Activated CD4-positive, alpha-beta T cell treated with anti-CD3 and anti-CD28 coated beads, Interleukin-2, Interleukin-6, amounts not matched to agents 100 ng/mL and 50 ng/mL, durations not matched to agents 16 hours and 8 hours (primary cell): ENCODE measurements around the gene TEX38.
"Not testable (repeated sequence)": the region's sequence is repeated elsewhere in the genome, so short reads cannot be mapped to it uniquely, and the experiment has no call there.

Experiments used
- DNase-seq: peaks from one replicate; pipeline ENCODE4 v3.0.0-alpha.2; 2020

The TEX38 gene

DNA sequence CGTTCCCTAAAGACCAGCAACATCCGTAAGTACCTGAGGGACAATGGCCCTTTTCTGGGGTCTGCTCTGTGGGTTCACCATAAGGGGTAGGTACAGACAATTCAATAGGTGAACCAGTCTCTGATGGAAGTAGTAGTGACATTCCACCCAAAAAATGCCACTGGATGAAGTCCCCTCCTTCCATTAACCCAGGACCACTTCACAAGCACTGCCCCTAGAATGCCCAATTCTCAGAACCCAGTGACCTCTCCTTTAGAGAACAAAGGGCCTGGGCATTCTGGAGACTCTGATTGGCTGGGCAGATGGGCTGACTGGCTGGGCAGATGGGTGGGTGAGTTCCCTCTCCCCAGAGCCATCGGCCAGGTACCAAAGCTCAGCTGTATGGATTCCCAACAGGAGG lies at the start of gene TEX38:
TEX38 (plus strand) TSS at position 301 of the 400 bp plus-strand sequence; CDS start at position 382, 81 bp downstream.
- no peak for DNase-seq

DNA sequence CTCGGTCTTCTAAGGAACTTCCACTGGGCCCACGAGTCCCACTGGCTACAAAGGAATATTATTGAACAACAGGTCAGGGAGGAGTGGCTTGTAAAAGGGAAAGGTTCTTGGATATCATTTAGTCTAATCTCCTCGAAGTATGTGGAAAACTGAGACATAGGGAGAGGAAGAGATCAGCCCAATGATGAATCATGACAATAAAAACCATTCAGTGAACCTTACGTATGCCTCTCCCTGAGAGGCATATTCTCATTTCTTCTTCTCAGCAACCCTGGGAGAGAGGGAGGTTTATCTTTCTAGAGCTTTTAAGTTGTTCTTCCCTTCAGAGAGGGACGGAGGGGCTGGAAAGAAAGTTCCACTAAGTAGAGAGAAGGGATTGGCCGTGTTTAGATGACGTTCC lies 49.7 kb upstream of the TEX38 start:
- no peak for DNase-seq

DNA sequence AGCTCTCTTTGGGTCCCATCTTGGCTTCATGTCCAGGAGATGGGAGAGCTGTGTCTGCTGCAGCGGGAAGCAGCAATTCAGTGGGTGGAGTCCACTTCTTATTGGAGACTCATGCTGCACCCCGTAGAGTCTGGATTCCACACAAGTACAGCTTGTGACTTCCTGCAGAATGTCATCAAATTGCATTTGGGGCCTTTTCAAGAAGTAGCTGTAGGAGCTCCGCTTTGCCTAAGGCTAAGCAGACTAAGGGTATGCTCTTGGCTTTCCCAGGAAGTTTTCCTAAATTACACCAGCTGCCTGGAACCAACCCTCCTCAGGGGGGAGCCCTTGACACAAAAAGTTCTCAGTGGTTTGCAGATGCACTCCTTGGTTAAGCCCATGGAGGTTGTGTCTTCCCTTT lies 49.3 kb upstream of the TEX38 start:
- no peak for DNase-seq

DNA sequence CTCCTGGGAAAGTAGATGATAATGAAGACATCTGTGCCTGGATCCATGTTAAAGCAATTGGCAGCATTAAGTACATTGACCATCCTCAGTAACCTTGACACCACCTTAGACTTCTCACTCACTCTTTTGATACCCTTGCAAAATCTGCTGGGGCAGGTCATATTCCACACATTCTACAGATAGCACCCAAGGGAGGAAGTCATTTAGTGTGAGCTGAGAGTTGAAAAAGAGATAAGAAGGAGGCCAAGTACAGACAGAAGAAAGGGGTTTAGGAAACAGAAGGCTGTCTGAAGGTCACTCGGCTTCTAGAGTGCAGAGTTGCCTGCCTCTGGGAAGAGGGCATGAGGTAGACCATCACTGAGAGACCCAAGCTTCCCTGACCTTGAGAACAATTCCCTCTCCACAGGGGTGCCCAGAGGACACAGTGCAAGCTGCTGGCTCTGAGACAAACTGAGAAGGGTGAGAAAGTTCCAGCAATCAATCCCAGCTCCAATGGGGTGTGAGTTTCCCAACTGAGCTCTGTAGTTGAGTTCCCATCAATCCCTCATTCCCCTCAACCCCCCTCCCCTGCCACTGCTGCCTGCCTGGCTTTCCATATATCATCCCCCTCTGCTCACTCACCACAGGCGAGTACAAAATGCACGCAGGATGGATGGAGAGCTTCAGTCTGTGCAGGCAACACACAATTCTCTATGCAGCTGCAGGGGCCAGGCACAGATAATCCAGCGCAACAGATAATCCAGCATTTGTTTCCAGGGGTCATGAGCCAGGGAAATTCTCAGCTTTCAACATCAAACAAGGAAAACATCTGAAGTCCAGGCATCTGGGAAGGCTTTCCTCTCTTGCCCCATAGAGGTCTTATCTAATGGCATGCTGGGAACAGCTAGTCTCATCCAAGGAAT lies 47.7 kb upstream of the TEX38 start:
- DNase-seq, result no peak

DNA sequence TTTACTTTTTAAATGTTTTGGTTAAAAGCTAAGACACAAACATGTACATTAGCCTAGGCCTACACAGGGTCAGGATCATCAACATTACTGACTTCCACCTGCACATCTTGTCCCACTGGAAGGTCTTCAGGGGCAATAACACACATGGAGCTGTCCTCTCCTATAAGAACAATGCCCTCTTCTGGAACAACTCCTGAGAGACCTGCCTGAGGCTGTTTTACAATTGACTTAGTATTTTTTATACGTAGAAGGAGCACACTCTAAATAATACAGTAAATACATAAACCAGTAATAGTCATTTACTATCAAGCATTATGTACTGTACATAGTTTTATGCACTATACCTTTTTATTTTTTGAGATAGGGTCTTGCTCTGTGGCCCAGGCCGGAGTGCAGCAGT lies 40.9 kb upstream of the TEX38 start:
- DNase-seq, result no peak

DNA sequence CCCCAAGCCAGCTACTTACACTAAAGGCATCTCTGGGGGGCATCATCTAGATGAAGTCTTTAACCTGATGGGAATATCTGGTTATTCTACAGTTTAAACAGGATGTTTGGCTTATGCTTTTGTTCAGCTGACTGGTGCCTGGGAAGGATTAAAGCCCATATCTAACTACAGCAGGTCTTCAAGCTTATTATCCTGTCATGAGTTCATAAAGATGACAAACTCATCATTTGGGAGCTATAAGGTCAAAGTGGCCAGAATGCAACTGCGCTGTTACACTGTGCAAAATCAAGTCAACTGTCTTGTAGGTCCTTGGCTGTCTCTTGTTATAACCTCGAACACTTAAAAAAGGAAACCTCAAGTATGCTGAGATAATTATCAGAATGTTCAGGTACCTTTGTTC lies 36.4 kb upstream of the TEX38 start:
- no peak for DNase-seq

DNA sequence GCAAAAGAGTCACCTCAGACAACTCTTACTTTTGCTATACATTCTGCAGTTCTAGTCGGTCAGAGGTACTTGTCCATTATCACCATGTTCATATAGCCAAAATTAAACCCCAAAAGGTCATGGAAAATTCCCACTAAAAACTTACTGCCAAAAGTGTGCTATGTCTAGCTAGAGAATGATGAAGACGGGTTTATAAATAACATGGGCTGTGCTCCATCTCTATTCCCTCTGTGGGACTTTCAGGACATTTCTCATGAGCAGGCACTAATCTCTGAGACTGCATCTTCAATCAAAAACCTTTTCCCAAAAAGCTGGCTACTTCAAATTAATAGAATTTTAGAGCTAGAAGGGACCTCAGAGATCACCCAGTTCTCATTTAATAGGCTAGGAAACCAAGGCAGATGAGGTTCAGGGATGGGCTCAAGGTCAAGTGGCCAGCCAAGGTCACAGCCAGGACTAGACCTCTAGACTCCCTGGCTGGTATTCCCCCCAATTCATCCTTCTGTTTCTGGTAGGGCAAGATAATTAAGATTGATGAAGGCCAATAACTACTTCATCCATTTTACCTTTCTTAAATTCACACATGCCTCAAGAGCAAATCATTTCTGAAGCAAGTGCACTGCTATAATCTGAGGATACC lies 34.1 kb upstream of the TEX38 start:
- no peak for DNase-seq

DNA sequence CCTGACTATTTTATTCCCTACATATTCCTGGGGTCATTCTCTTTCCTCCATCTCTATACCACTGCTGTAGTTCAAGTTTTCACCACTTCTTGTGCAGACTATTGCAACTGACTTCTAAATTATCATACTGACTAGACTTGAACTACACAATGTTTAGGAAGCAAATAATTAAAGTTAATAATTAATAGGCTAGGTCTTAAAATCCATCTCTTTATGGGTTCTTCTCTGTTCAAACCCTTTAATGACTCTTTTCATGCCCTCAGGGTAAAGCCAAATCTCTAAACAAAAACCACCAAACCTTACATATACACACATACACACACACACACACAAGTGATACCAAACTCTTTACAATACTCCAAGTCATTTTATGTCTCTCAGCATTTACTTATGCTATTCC lies 32.7 kb upstream of the TEX38 start:
- no peak for DNase-seq

DNA sequence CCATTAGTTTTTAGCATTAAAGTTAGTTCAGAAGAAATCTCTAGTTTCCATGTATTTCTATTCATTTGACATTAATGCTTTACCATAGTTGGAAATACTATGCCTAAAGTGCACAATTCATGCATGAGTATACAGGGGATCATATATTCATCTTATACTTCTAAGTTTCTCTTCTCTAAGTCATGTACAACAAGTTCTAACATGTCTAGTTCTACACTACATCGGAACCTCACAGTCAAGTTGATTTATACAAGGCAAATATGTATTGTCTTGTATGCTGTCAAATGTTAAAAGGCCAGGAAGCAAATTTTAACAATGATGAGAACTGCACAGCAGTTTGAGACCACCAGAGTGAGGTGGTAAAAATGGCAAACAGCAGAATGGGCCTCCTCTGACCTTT lies 32.1 kb upstream of the TEX38 start:
- no peak for DNase-seq

DNA sequence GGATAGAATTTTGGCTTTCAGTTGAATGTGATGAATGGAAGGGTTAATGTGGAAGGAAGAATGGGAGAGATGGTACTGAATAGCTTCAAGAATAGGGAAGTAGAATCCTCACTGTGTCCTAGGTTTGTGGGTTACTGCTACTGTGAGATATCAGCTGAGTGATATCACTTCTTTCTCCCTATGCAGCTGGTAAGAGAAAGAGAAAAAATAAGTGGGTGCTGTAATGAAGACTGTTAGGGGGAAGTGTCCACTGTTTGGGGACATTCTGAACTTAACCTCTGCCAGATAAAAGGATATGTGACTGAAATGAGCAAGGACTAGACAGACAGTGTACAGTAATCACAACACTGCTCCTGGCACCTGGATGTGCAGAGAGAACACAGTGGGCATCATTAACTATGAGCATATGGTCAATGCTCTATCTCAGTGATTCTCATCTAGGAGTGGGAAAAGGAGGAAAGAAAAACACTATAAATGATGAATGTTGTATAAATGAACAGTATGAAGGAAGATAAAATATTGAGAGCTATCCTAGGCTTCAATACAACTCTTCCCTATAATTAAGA lies 29.5 kb upstream of the TEX38 start:
- no peak for DNase-seq

DNA sequence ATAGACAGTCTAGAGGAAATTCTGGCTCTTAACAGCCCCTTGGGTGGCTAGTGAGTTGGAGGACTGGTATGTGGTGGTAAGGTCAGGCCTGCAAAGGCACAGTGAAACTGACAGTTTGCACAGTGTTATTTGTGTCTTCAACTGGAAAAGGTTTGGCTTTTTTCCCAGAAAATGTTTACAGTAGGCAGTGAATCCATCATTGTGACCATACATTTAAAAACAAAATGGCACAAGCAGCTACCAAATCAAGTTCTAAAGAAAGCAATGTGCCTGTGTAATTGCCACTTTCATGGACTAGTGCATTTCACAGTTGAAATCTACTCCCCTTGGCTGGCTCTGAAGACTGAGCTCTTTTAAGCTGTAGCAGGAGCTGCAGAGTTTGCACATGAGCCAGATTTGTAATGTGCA lies 28.3 kb upstream of the TEX38 start:
- DNase-seq, result no peak

DNA sequence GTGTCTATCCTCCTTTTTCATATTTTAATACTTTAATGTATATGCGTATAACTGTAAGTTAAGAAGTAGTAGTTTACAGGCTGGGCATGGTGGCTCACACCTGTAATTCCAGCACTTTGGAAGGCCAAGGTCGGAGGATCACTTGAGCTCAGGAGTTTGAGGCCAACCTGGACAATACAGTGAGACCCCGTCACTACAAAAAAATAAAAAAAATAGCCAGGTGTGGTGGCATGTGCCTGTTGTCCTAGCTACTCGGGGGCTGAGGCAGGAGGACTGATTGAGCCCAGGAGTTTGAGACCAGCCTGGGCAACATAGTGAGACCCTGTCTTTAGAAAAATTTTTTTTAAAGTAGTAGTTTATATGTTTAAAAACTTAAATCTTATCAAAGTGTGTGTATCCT lies 25.8 kb upstream of the TEX38 start:
- DNase-seq, result no peak

DNA sequence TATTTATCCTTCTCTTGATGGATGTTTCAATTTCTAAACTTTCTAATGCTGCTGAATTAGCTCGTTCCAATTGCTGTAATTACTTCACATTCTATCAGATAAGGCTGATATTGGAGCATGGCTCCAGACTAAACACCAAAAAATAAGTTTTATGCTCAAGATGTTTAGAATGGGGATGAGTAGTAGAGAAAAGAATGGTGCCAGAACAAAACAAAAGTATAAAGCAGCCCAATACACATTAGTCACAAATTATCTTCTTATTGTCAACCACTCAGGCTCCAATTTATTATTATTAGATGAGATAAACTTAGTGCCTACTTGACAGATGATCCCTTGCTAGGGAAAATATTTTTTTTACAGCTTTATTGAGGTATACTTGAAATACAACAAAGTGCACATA lies 25.3 kb upstream of the TEX38 start:
- no peak for DNase-seq

DNA sequence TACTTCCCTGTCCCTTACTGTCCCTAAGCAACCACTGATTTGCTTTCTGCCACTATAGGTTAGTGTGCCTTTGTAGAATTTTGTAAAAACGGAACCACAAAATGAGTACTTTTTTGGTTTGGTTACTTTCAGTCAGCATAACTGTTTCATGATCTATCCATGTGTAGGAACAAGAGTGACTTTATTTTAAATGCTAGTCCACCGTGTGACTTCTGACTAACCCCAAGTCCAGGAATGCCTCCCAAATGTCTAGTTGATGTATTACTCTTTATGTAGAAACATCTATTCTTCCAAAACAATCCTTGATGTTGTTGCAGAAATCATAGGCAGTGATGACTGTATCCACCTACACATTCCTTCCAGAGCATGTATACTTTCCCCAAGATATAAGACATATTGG lies 24.8 kb upstream of the TEX38 start:
- no peak for DNase-seq

DNA sequence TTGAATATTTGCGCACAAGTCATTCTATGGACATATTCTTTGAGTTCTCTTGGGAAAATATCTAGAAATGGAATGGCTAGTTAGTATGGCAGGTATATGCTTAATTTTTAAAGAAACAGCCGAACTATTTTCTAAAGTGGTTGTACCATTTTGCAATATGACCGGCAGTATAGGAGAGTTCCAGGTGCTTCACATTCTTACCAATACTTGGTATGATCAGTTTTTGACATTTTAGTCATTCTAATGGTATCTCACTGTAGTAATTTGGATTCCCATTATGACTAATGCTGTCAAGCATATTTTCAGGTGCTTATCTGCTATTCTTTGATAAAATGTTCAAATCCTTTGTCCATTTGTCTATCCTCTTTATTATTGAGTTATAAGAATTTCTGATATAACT lies 24.0 kb upstream of the TEX38 start:
- DNase-seq, result no peak

DNA sequence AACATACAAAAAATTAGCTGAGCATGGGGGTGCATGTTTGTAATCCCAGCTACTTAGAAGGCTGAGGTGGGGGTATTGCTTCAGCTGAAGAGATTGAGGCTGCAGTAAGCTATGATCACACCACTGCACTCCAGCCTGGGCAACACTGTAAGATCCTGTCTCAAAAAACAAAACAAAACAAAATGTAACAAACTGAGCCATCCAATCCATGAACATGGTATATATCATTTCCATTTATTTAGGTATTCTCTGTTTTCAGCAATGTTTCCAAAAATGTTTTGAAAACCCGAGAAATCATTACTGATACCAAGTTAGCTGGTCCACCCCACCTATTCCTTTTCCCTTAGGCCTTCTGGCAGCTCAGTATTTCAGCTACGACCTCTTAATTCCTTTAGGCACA lies 21.9 kb upstream of the TEX38 start:
- no peak for DNase-seq

DNA sequence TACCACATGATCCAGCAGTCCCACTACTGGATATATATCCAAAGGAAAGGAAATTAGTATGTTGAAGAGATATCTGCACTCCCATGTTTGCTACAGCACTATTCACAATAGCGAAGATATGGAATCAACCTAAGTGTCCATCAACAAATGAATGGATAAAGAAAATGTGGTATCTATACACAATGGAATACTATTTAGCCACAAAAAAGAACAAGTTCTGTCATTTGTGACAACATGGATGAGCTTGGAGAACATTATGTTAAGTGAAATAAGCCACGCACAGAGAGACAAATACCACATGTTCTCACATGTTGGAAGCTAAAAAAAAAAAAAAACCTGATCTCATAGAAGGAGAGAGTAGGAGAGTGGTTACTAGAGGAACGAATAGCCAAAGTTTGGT lies 21.2 kb upstream of the TEX38 start:
- DNase-seq, result no peak

DNA sequence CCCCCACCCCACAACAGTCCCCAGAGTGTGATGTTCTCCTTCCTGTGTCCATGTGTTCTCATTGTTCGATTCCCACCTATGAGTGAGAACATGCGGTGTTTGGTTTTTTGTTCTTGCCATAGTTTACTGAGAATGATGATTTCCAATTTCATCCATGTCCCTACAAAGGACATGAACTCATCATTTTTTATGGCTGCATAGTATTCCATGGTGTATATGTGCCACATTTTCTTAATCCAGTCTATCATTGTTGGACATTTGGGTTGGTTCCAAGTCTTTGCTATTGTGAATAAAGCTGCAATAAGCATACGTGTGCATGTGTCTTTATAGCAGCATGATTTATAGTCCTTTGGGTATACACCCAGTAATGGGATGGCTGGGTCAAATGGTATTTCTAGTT lies 20.5 kb upstream of the TEX38 start:
- not testable (repeated sequence) for DNase-seq

DNA sequence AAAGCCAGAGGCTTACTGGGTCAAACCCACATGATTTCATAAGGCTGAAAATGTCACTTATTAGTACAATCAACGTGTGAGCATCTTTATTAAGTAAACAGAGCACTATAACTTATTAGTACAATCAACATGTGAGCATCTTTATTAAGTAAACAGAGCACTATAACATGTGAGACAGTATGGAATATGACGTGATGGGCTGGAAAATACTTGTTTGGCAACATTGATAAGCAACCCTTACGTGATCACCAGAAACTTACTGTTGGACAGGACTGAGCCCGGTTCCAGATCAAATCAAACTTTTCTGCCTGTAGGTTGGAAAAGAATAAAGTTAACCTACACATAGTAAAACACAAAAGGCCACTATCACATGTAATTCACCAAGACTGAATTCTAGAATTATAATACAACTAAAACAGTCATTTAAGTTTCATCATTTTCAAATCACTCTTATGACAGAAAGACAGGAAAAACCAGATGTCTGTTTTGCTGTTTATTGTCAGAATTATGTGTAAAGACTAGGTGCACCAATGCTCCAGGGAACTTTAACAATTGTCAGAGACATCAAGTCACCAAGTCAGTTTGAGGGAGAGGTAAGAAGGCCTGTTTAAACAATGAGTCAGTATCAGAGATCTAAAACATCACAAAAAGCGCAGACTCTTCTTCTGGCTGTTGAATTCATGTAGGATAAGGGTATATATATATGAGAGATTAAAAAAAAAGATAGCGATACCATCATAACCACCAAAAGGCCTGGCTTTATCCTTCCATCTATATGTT lies 19.1 kb upstream of the TEX38 start:
- no peak for DNase-seq

DNA sequence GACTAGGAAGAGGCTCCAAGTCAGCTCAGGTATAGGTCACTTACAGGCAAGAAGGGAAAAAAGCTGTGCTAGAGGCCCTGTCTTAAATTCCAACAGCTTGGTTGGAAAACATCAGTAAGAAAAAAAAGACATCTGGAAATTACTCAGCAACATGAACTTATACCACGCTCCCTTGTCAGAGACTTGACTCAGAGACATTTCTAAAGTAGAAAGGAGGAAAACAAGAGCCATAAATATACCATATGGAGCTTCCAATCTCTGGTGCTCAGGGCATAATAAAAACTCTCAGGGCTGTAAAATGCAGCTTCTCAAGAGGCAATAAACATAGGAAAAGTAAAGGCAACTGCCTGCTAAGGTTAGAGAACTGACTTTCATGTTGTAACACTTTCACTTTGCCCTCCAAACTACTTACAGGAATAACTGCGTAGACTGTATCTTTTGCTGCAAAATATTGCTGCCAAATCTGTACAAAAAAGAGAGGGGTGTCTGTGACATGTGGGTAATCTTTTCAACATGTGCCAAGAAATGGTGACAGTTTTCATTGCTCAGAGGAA lies 18.2 kb upstream of the TEX38 start:
- no peak for DNase-seq

DNA sequence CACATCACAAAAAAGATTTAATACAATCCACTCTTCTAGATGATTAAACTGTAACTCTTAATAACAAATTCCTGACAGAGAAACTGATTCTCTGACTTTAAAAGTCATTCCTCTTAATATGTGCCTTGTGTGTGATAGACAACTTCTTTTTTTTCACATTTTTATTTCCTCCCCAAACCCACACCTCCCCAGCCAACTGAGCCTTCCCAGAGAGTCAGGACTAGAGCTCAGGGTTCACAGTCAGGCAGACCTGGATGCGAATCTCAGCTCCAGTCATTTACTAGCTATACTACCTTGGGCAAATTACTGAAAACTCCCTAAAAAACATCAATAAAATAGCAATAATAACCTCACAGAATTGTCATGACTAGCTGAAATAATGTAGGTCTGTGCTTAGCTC lies 17.6 kb upstream of the TEX38 start:
- no peak for DNase-seq

DNA sequence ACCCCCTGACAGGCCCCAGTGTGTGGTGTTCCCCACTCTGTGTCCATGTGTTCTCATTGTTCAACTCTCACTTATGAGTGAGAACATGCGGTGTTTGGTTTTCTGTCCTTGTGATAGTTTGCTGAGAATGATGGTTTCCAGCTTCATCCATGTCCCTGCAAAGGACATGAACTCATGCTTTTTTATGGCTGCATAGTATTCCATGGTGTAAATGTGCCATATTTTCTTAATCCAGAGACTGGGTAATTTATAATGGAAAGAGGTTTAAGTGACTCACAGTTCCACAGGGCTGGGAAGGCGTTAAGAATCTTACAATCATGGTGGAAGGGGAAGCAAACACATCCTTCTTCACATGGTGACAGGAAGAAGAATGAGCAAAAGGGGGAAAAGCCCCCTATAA lies 17.0 kb upstream of the TEX38 start:
- not testable (repeated sequence) for DNase-seq

DNA sequence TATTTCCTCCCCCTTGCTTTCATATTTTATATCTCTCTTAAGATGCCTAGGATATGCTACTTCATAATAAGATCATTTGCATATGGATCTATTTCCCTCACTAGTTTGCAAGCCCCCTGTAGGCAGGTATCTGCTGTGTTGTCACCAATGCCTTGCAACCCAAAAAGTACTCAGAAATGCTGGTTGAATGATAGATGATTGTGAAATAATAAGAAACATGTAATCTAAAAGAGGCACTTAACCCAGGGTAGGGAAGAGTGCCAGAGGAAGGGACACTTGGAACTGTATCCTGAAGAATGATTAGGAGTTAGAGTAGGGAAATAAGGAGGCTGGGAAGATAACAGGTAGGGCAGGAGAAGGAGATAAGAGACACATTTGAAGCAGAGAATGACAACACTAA lies 15.8 kb upstream of the TEX38 start:
- no peak for DNase-seq
